Epidermal melanocyte (primary cell): Measurements from ENCODE around the gene ARHGAP27.

Experiments
- DNase-seq: peaks from one replicate; pipeline ENCODE4 v3.0.0; 2011; ENCODE audit warnings: low spot score; ENCODE audit not compliant: insufficient read length

ARHGAP27 gene

DNA sequence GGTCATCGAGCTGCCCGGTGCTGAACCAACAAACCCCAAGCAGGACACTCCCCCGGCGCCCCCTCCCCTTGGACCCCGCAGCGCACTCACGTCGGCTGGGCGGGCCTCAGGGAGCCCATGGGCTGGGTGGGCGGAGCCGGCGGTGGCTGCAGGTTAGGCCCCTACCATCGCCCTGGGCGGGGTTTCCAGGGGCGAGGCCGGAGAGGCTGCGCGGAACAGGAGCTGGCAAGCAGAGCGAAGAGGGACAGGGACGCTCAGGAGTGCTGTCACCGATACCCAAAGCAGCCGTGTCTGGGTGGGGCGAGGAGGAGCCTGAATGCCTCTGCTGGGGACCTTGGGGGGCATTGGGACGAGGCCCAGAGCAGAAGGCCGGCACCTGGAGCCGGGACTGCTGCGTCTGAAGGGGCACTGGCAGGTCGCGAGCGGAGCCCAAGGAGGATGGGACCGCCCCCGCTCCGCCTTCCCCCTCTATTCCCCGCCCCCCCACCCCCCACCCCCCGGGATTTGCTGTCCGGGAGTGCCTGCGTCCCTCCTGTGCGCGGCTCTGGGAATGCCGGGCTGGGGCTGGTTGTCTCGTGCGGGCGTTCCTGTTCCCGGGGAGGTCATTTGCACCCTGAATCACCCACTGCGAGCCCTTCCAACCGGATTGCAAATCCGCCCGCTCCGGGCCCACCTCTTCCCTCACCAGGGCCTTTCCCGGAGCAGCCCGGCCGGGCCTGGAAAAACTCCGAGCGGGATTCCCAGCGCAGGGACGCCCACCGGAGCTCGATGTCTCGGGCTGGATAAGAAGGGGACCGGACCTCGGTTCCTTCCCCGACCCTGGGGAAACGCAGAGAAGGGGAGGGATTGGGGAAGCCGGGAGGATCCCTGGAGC is 902 bp downstream of the ARHGAP27 start:
- DNase-seq: peak; percentile 69

DNA sequence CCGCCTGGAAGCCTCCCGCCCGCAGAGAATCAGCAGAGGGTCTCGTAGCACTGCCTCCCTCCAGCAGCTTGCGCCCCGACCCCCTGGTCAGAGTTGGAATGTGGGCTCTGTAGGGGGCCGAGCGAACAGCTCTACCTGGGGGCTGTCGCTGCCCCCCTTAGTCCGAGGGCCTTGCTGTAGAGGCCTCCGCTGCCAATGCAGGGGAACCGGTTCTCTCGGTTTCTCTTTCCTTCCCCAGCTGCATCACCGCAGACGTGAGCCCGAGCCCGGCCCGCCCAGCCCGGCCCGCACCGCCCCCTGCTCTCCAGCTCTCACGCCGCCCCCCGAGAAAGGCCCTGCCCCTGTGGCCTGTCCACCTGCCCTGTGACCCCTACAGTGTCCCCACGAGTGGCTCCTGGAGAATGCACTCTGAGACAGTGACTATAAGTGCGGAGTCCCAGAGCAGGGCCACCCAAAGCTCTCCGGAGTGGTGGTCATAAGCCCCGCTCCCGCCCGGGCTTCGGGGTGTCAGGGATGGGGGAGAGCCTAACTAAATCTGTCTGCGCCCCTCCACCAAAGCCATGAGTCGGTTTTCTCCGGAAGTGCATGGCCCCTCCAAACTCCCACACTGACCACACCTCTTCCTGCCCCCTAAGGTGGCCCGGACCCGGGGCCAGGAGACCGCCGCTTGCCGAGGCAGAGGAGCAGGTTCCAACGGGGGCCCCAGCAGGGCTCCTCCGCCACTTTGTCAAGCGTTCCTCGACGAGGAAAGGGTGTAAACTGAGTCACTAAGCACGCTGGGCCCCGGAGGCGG is 1.7 kb downstream of the ARHGAP27 start:
- no peak for DNase-seq

DNA sequence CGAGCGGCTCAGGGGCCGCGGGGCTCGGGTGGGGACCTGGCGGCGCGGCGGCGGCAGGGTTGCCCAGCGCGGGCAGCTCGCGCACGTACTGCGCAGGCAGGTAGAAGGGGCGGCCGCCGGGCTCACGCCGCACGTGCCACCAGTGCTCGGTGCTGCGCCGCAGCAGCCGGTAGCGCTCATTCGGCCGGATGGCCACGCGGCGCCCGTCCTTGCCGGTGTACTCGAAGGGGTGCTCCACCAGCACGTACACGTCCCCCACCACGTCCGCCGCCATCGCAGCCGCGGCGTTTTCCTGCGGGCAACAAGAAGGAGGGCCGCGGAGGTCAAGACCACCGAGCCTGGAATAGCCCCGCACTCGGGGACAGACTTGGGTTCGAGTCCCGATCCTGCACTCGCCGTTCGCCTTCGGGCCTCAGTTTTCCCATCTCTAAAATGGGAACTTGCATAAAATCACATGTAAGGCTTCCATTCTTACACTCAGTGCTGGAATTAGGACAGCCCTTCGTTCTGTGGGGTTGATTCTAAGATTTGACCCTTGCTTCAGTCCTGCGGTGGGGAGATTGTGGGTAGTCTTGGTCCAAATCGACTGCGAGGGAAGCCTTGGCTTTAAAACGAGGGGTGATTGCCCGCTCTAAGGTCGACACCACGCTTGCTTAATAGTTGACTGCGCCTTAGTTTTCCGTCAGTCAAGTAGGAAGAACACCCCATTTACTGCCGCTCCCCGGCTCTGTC is 2.5 kb downstream of the ARHGAP27 start:
- no peak for DNase-seq

DNA sequence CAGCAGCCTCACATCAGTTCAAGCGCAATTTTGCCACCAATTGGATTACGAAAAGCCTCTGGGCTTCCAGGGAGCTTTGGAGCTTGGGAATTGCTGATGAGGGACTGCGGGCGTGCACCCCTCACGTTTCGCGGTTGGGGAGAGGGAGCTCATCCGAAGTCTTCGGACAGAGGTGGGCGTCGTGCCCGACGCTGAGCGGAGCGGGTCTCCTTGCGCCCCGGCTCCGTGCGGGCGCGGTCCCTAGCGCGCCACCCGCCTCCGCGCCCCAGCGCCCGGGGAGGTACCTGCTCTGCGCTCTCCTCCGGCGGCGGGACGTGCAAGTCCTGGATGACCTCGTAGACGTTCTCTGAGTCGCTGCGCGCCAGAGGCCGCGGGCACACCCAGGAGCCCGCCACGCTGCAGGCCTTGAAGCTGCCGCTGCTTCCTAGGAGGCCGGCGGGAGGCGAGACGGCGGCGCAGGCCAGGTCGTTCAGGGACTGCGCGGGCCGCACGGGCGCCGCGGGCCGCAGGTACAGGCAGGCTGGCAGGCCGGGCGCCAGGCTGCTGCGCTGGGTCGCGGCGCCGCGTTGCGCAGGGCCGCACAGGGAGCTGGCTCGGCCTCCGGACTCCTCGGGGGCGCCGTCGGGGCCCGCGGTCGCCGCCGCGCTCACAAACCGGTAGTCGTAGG is 3.2 kb downstream of the ARHGAP27 start:
- DNase-seq: no peak

DNA sequence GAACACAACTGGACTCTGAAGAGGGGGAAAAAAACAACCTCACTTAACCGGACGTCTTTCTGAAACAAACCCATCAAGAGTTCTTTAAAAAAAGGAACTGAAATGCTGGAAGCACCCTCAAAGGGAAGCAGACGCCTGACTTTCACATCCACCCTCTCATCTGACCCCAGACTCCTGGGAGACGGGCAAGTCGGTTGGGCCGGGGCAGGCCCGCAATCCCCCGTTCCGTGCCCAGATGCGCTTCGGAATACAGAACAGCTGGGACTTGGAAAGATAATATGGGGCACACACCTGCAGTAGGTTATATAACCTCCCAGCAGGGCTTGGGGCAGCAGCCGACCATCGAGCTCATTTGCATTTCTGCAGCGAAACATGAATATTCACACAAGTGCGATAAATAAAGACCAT is 3.7 kb downstream of the ARHGAP27 start:
- DNase-seq: no peak

DNA sequence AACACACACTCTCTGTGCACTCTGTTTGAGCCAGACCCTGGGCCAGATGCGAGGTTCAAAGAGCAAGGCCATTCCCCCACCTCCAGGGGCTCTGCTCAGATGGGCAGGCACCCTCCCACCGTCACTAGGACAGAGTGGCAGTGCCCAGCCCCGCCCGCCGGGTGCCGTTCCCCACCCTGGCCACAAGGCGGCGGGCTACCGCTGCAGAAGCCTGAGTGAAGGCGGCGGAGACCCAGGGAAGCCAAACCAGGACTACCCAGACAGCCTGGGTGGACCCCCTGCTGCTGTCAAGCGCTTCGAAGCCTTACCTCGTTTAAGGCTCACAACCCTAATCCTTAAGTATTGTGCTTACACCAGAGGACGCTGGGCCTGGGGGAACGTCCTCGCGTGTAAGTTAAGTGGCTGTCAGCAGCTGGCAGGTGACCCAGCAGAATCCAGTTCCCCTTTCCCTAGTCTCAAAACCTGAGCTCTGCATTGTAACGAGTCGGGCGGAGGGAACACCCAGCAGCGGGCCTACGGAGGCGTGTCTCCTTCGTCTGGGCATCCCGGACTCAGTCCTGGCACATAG is 4.5 kb downstream of the ARHGAP27 start:
- DNase-seq: peak; percentile 76

DNA sequence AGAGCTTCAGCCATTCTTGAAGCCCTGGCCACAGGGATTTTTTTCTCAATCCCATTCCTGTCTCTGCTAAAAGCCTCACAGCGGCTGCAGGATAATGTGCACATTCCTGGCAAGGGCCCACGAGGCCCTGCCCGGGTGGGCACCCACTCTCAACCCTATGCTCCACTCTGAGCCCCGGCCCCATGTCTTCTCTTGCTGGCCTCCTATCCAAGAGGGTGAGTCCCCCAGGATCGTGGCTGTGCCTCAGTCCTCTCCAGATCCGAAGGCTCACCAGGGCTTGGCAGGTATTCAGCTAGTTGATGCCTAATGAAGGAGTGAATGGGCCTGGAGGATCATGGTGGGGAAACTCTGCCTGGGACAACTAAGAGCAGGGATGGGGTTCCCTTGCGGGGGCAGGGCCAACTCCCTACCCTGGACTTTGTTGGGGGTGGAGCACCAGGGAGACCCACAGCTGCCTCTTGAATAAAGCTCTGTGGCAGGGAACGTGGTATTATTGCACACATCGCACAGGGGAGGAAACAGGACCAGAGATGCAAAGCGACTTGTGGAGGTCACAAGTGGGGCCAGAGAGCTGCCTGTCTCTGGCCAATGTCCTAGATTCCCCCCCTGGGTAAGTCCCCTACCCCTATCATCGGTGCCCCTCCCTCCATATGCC is 5.4 kb downstream of the ARHGAP27 start:
- no peak for DNase-seq

DNA sequence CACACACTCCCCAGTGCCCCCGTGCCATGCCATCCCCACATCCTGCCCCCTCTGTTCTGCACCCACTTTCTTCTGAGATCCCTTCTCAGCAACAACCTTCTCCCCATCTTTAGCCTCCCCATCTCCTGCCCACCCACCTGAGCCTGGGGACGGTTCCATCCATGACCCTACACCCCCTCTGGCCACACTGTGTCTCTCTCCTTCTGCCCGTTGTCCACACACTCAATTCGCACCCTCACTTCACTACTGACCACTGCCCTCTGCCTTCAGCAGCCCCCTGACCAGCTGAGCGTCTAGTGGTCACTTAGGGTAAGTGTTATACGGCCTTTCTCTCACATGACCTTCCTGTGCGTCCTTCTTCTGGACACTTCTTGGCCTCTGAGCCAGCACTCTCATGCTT is 6.1 kb downstream of the ARHGAP27 start:
- DNase-seq: no peak

DNA sequence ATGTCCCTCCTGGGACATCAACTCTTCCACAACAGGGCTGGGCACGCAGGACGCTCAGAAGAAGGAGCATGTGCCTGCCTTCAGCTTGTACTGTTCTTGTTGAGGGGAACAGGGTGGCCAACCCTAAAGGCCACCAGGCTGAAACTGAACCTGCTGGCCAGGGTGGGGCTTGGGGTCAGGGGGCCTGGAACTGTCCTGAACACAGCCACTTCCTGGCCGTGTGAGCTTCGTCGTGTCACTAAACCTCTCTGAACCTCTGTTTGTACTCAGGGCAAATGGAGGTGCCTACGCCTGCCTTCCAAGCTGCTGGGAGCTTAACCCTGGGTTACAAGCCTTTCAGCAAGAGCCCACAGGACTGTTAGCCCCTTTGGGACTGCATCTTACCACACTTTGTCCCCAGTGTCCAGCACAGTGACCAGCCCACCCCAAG is 6.7 kb downstream of the ARHGAP27 start:
- no peak for DNase-seq

DNA sequence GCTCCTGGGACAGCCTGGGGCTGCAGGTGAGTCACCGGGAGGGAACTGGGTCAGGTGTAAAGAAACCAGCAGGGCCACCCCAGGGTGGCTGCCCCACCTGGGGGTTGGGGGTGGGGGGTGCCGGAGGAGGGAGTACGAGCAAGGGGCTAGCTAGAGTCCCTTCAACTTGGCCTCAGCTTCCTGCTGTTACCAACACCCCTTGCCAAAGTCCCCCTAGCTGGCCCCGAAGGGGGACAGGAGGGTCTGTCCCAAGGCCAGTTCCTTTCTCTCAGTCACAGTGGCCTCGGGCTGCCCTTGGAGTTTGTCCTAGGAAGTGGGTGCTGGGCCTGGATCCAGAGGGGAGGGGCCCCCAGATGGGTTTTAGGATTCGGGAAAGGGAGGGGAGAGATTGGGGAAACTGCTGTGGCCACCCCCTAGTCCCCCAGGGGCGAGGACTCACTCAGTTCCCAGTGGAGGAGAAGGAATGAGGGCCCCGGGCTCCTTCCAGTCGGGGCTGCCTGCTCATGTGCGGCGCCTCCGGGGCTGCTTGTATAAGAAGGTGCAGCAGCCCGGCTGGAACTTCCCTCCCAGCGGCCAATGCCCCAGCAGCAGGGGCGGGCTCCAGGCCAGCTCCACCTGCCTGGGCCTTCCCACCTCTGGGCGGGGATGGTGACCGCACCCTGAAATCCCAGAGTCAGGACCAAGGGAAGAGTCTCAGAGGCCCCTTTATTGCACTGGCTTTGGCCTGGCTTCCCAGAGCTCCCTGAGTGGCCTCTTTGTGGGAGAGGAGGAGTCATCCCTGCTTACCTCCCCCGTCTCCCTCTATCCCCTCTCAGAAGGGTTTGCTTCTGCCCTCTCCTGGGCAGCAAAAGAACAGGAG is 7.3 kb downstream of the ARHGAP27 start:
- no peak for DNase-seq

DNA sequence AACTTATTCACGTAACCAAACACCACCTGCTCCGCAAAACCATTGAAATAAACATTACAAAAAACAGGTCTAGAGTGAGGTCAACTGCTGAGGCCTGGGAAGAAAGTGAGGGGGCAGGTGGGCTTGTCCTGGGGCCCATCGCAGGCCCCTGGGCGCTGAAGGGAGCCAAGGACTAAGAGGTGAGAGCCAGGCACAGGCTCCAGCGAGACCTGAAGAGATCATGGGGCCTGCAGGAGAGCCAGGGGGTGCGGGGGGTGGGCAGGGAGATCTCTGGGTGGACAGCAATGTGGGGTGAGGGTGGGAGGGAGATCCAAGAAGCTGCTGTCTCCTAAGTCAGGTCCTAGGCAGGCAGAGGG is 7.9 kb downstream of the ARHGAP27 start:
- no peak for DNase-seq

DNA sequence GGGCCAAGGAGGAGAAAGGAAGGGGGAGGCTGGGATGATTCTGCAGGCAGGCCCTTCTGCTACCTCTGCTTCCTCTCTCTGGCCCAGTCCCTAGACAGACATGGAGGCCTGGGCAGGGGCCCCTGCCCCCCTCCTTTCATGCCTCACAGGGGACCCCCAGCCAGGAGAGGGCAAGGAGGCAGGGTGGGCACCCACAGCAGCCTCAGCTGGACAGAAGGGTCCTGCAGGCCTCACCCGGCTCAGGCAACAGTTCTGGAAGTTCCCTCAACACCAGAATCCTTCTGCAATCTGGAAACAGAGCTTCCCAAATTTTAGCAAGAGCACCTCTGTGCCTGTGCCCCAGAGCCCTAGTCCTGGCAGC is 8.7 kb downstream of the ARHGAP27 start:
- DNase-seq: no peak

DNA sequence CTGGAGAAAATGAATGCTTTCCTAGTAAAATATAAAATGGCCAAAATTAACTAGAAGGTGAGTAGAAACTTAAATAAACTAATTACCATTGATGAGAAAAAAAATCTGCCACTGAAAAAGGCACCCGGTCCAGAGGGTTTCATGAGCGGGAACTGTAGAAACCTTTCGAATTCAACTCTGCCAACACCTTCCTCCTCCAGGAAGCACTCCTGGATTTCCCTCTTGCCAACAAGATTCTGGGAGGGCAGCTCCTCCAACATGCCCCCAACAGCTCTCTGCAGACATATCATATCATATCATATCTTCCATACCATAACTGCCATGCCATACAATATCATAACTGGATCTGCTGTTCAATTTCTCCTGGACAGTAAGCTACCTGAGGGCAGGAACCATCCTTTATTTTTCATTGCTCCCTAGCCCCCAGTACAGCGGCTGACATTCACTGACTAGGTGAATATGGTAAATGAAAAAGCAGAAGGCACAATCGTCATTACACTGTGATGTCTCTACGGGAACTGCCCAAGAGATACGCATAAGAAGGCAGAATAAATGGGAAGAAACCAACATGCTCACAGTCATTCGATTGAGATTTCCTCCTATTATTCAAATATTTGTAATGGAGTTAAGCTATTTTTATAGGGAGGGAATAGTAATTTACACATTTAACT is 9.2 kb downstream of the ARHGAP27 start:
- DNase-seq: no peak

DNA sequence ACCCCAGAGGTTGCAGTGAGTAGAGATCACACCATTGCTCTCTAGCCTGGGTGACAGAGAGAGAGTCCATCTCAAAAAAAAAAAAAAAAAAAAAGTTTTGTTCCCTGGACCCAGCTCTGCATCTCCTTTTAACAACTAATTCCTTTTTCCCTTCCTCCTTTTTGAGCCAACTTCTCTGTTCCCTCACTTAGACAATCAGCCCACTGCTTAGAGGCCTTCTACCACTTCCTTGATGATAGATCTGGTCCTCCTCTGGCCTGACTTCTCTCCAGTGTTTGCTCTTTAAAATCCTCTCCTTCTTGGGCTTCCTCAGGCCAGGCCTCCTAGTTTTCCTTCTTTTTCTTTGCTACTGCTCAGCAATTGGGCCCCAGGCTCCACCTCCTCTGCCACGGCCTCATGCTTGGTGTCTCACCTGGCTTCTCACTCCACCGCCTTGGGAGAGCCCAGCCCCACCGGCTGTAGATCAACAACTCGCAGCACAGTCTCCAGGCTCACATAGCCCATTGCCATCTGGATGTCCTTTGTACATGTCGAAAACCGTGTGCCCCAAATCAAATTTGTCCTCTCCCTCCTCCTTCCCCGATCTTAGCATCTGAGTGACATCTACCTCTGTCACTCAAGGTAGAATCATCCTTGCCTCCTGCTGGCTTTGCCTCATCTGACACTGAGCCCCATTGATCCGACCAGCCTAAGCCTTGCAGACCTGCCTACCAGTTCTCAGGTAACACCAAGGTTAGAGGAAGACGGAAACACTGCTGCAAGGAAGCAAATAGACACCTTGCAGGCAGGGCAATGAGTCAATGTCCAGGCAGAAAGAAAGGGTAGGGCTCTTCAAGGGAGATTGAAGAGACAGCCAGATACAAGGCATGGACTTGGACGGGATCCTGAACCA is 17.4 kb downstream of the ARHGAP27 start:
- no peak for DNase-seq

DNA sequence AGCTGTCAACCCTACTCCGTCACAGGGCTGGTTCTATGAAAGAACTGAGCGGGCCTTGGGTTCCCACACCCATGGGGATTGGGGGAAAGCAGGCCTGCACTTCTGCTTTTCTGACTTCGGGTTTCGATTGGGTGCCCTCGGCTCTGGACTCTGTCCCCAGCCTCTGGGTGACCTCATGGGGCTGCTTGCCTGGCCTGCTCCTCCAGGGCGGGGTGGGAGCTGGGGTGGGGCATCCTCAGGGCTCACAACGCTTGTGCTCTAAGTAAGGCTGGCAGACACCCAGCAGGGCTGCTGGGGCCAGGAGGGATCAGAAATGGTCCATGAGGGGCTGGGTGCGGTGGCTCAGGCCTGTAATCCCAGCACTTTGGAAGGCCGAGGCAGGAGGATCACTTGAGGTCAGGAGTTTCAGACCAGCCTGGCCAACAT is 19.2 kb downstream of the ARHGAP27 start:
- no peak for DNase-seq

DNA sequence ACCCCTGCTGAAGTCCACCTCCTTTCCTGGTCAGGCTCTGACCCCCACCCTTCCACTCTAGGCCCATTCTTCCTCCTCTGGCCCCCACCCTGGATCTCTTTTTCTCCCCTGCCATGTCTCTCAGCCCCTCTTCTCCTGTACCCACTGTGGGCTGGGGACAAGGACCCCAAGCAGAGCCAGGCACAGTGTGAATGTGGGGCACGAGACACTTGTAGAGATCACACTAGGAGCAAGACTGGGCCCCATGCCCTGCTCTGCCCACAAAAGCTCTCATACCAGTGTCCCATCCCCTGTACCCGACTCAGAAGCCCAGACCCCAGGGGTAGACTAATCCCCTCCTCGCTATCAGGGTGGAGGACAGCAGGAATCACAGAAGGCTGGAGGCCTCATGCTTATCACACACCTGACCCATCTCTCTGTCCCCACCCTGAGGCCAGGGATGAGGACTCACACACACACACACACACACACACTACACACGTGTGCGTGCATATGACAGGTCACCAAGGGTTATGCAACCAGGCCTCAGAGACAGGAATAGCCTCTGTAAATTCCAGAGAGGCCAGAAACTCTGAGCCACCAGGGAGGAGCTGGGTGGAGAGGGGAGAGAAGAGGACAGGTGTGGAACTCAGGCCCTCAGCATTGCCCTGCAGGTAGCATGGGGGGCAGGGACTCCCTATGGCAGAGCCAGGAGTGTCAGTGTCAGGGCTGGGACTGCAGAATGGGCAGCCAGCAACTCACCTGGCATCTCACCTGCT is 21.1 kb downstream of the ARHGAP27 start:
- no peak for DNase-seq
